Measurements from ENCODE around the gene RAC3.

RAC3 gene

GRCh38 chr17:82051776-82052637, 20.5 kb downstream of the RAC3 start, which contains the start of the genes GPS1 and RFNG:
Gene GPS1, plus strand, starts transcription at chr17:82051898. Its CDS starts 34 bp downstream, at chr17:82051932.
Gene RFNG, minus strand, starts transcription at chr17:82051811. Its CDS starts 45 bp downstream, at chr17:82051766.
- TF ChIP-seq CTCF (conservative IDR thresholded peaks at IDR 0.05; ENCODE audit: low read depth, low read length): no peak
- peak within 1 kb of the TSS; percentile 47; the same call in 1 of the 2 replicates for H3K9ac ChIP-seq
- peaks cover 17% of the 10 kb centered on the region; the same call in 1 of the 2 replicates for H3K79me2 ChIP-seq (ENCODE audit: insufficient read depth, low read depth)
- H3K27ac ChIP-seq: no peak within 1 kb of the TSS
- no peaks in the 10 kb centered on the region for H3K27me3 ChIP-seq (ENCODE audit: insufficient read depth, low read depth)
- H3K36me3 ChIP-seq (ENCODE audit: insufficient read depth): peaks cover 3% of the 10 kb centered on the region; the same call in 1 of the 2 replicates
- peaks cover 23% of the 10 kb centered on the region for H3K4me1 ChIP-seq (ENCODE audit: low read depth, poor library complexity, severe bottlenecking)
- H3K4me3 ChIP-seq (IDR thresholded peaks at IDR 0.05; ENCODE audit: insufficient read depth, low read depth, low read length): no peak within 1 kb of the TSS
- no peaks in the 10 kb centered on the region for H4K20me1 ChIP-seq (ENCODE audit: insufficient read depth)
- peak within 1 kb of the TSS; percentile 85 for H3K4me2 ChIP-seq
- peak within 1 kb of the TSS; percentile 34; the same call in 1 of the 2 replicates for H2AFZ ChIP-seq (ENCODE audit: low read depth)

- Histone ChIP-seq H3K4me2 (peak overlapping the region; percentile 85), H3K4me3 (IDR thresholded peaks at IDR 0.05; ENCODE audit: insufficient read depth, low read depth, low read length) (no peak overlapping the region), H2AFZ (ENCODE audit: low read depth) (no peak overlapping the region), H3K27ac (no peak overlapping the region), H3K36me3 (ENCODE audit: insufficient read depth) (peaks cover 3% of the 10 kb centered on the region; the same call in 1 of the 2 replicates), H3K9ac (peak overlapping the region; percentile 47; the same call in 1 of the 2 replicates), H3K79me2 (ENCODE audit: insufficient read depth, low read depth) (peaks cover 17% of the 10 kb centered on the region; the same call in 1 of the 2 replicates), H3K4me1 (ENCODE audit: low read depth, poor library complexity, severe bottlenecking) (peaks cover 23% of the 10 kb centered on the region), H3K27me3 (ENCODE audit: insufficient read depth, low read depth) (no peaks in the 10 kb centered on the region), H4K20me1 (ENCODE audit: insufficient read depth) (no peaks in the 10 kb centered on the region)
- TF ChIP-seq CTCF (conservative IDR thresholded peaks at IDR 0.05; ENCODE audit: low read depth, low read length): no peak
Observed at GRCh38 chr17:82052638-82053059, 21.2 kb downstream of the RAC3 start.

GRCh38 chr17:82053130-82053529, 21.7 kb downstream of the RAC3 start:
- no peaks in the 10 kb centered on the region for H4K20me1 ChIP-seq (ENCODE audit: insufficient read depth)
- H3K36me3 ChIP-seq (ENCODE audit: insufficient read depth): peaks cover 3% of the 10 kb centered on the region; the same call in 1 of the 2 replicates

More at GRCh38 chr17:82053130-82053529, 21.7 kb downstream of the RAC3 start:
- Histone ChIP-seq H3K9ac (no peak overlapping the region), H3K4me3 (IDR thresholded peaks at IDR 0.05; ENCODE audit: insufficient read depth, low read depth, low read length) (no peak overlapping the region), H3K27me3 (ENCODE audit: insufficient read depth, low read depth) (no peaks in the 10 kb centered on the region), H2AFZ (ENCODE audit: low read depth) (no peak overlapping the region), H3K4me2 (peak overlapping the region; percentile 85), H3K4me1 (ENCODE audit: low read depth, poor library complexity, severe bottlenecking) (peaks cover 23% of the 10 kb centered on the region), H3K27ac (no peak overlapping the region), H3K79me2 (ENCODE audit: insufficient read depth, low read depth) (peaks cover 17% of the 10 kb centered on the region; the same call in 1 of the 2 replicates)
- TF ChIP-seq CTCF (conservative IDR thresholded peaks at IDR 0.05; ENCODE audit: low read depth, low read length): no peak

Measured in KMS-11 (cell line).